IPS-18a (cell line): ENCODE data around the gene NAA20.
A peak's percentile ranks its signal among the peaks of the same experiment; 100 is the strongest.

Experiments used
- H3K27ac ChIP-seq: one replicate; pipeline ENCODE4 v1.5.1; 2013; ENCODE audit warnings: low read length
- H3K27me3 ChIP-seq: one replicate; pipeline ENCODE4 v1.6.1; 2013; ENCODE audit warnings: mild to moderate bottlenecking, low read length; ENCODE audit not compliant: control insufficient read depth, insufficient read depth
- H3K36me3 ChIP-seq: one replicate; pipeline ENCODE4 v1.6.1; 2013; ENCODE audit warnings: low read depth, low read length; ENCODE audit not compliant: control insufficient read depth
- H3K4me1 ChIP-seq: one replicate; pipeline ENCODE4 v1.6.1; 2013; ENCODE audit warnings: low read depth, low read length; ENCODE audit not compliant: control insufficient read depth
- H3K4me3 ChIP-seq: one replicate; pipeline ENCODE4 v1.5.1; 2013; ENCODE audit warnings: low read length
- H3K9ac ChIP-seq: one replicate; pipeline ENCODE4 v1.6.1; 2013; ENCODE audit warnings: mild to moderate bottlenecking, low read length, moderate library complexity
- H3K9me3 ChIP-seq: one replicate; pipeline ENCODE4 v1.6.1; 2013; ENCODE audit warnings: low read depth, low read length; ENCODE audit not compliant: control insufficient read depth

NAA20 gene

GRCh38 chr20:20017001-20017843 lies at the start of gene NAA20:
TSS of gene NAA20 (plus strand) at chr20:20017362. CDS start at chr20:20017397, 35 bp downstream.
- Histone ChIP-seq H3K9me3 (no peaks in the 10 kb centered on the region), H3K36me3 (no peaks in the 10 kb centered on the region), H3K4me3 (peak within 1 kb of the TSS; percentile 92), H3K9ac (peak within 1 kb of the TSS; percentile 72), H3K27ac (no peak within 1 kb of the TSS), H3K27me3 (no peaks in the 10 kb centered on the region), H3K4me1 (peaks cover 4% of the 10 kb centered on the region)

GRCh38 chr20:19967445-19967844 lies 49.7 kb upstream of the NAA20 start:
- H3K9ac ChIP-seq = no peak overlapping the region
- H3K27ac ChIP-seq = no peak overlapping the region
- H3K4me1 ChIP-seq = no peaks in the 10 kb centered on the region
- H3K27me3 ChIP-seq = no peaks in the 10 kb centered on the region
- no peaks in the 10 kb centered on the region for H3K36me3 ChIP-seq
- no peaks in the 10 kb centered on the region for H3K9me3 ChIP-seq
- no peak overlapping the region for H3K4me3 ChIP-seq

- Histone ChIP-seq H3K27me3 (no peaks in the 10 kb centered on the region), H3K4me1 (no peaks in the 10 kb centered on the region), H3K4me3 (no peak overlapping the region), H3K9me3 (no peaks in the 10 kb centered on the region), H3K27ac (no peak overlapping the region), H3K9ac (no peak overlapping the region), H3K36me3 (no peaks in the 10 kb centered on the region)
Measured at GRCh38 chr20:19968028-19968427, 49.1 kb upstream of the NAA20 start.

- H3K9me3 ChIP-seq = no peaks in the 10 kb centered on the region
- no peaks in the 10 kb centered on the region for H3K4me1 ChIP-seq
- no peak overlapping the region for H3K9ac ChIP-seq
- H3K4me3 ChIP-seq = no peak overlapping the region
- H3K27ac ChIP-seq = no peak overlapping the region
- H3K36me3 ChIP-seq = no peaks in the 10 kb centered on the region
- H3K27me3 ChIP-seq = no peaks in the 10 kb centered on the region
Measured at GRCh38 chr20:19968466-19969073, 48.6 kb upstream of the NAA20 start.

- Histone ChIP-seq H3K9me3 (no peaks in the 10 kb centered on the region), H3K9ac (no peak overlapping the region), H3K27ac (no peak overlapping the region), H3K4me1 (no peaks in the 10 kb centered on the region), H3K36me3 (no peaks in the 10 kb centered on the region), H3K27me3 (no peaks in the 10 kb centered on the region), H3K4me3 (no peak overlapping the region)
Measured at GRCh38 chr20:19969106-19969505, 48.1 kb upstream of the NAA20 start.

- Histone ChIP-seq H3K9me3 (no peaks in the 10 kb centered on the region), H3K4me3 (no peak overlapping the region), H3K36me3 (no peaks in the 10 kb centered on the region), H3K27me3 (no peaks in the 10 kb centered on the region), H3K4me1 (no peaks in the 10 kb centered on the region), H3K9ac (no peak overlapping the region), H3K27ac (no peak overlapping the region)
Measured at GRCh38 chr20:19969507-19970255, 47.5 kb upstream of the NAA20 start.

- Histone ChIP-seq H3K9ac (no peak overlapping the region), H3K27ac (no peak overlapping the region), H3K36me3 (no peaks in the 10 kb centered on the region), H3K9me3 (no peaks in the 10 kb centered on the region), H3K27me3 (no peaks in the 10 kb centered on the region), H3K4me1 (no peaks in the 10 kb centered on the region), H3K4me3 (no peak overlapping the region)
Measured at GRCh38 chr20:19970256-19970765, 46.9 kb upstream of the NAA20 start.

- Histone ChIP-seq H3K27ac (no peak overlapping the region), H3K4me1 (no peaks in the 10 kb centered on the region), H3K27me3 (no peaks in the 10 kb centered on the region), H3K9ac (no peak overlapping the region), H3K36me3 (no peaks in the 10 kb centered on the region), H3K4me3 (no peak overlapping the region), H3K9me3 (no peaks in the 10 kb centered on the region)
Measured at GRCh38 chr20:19971116-19971515, 46.0 kb upstream of the NAA20 start.

GRCh38 chr20:19973961-19974629 lies 43.1 kb upstream of the NAA20 start:
- Histone ChIP-seq H3K36me3 (no peaks in the 10 kb centered on the region), H3K27ac (no peak overlapping the region), H3K9me3 (no peaks in the 10 kb centered on the region), H3K4me3 (no peak overlapping the region), H3K4me1 (no peaks in the 10 kb centered on the region), H3K9ac (no peak overlapping the region), H3K27me3 (no peaks in the 10 kb centered on the region)

- no peak overlapping the region for H3K4me3 ChIP-seq
- no peaks in the 10 kb centered on the region for H3K4me1 ChIP-seq
- no peak overlapping the region for H3K9ac ChIP-seq
- no peaks in the 10 kb centered on the region for H3K36me3 ChIP-seq
- no peaks in the 10 kb centered on the region for H3K27me3 ChIP-seq
- H3K9me3 ChIP-seq = no peaks in the 10 kb centered on the region
- no peak overlapping the region for H3K27ac ChIP-seq
Measured at GRCh38 chr20:19974630-19975435, 42.3 kb upstream of the NAA20 start.
